MCF 10A (cell line): ENCODE data around the gene DUSP16. TPM values are rescaled to one million over a fixed set of nuclear protein-coding genes. Genes with fewer than 3 reads are reported as not detected.

Source experiments
- BruUV-seq: library from RNA; stranded (reverse); fragments of 400-500 nt; replicated peaks from 2 replicates; lab custom pipeline; 2021; lab: Mats Ljungman, UMichigan
- CTCF ChIA-PET: fragments of 300-600 bp; sonication (Branson Sonifier 250); formaldehyde crosslinking; extraction: SDS; loops from one replicate; lab custom pipeline; 2021; ENCODE audit warnings: antibody characterized with exemption, inconsistent platforms; lab: Yijun Ruan, JAX
- POLR2A ChIA-PET: fragments of 300-600, 350-650 bp; sonication (Branson Sonifier 250); formaldehyde crosslinking; extraction: SDS; loops from one replicate; lab custom pipeline; 2020; ENCODE audit warnings: antibody characterized with exemption, inconsistent platforms; lab: Yijun Ruan, JAX
- DNase-seq: peaks from one replicate; pipeline ENCODE4 v3.0.0-alpha.2; 2018; ENCODE audit not compliant: unreplicated experiment
- H3K27ac Mint-ChIP-seq: one replicate; pipeline ENCODE4 v1.8.0; 2022; ENCODE audit warnings: mild to moderate bottlenecking, low read depth, mixed read lengths; ENCODE audit not compliant: unreplicated experiment
- H3K27me3 Mint-ChIP-seq: one replicate; pipeline ENCODE4 v1.8.0; 2022; ENCODE audit warnings: mixed read lengths; ENCODE audit not compliant: insufficient read depth, unreplicated experiment
- H3K36me3 Mint-ChIP-seq: one replicate; pipeline ENCODE4 v1.8.0; 2022; ENCODE audit warnings: mild to moderate bottlenecking, moderate library complexity, mixed read lengths; ENCODE audit not compliant: insufficient read depth, unreplicated experiment
- H3K4me1 Mint-ChIP-seq: one replicate; pipeline ENCODE4 v1.8.0; 2022; ENCODE audit warnings: mixed read lengths; ENCODE audit not compliant: insufficient read depth, unreplicated experiment
- H3K4me3 Mint-ChIP-seq: one replicate; pipeline ENCODE4 v1.8.0; 2022; ENCODE audit warnings: mild to moderate bottlenecking, moderate library complexity, mixed read lengths; ENCODE audit not compliant: unreplicated experiment
- H3K9me3 Mint-ChIP-seq: one replicate; pipeline ENCODE4 v1.8.0; 2022; ENCODE audit warnings: mixed read lengths; ENCODE audit not compliant: unreplicated experiment
- intact Hi-C: fragments of 100-400 bp; cut with micrococcal nuclease; formaldehyde crosslinking; loops from 2 replicates; pipeline ENCODE4 v1.14.1; 2022
- total RNA-seq: library from RNA; stranded (reverse); gene quantifications from 2 replicates; pipeline ENCODE4 v1.2.3, GENCODE V29; 2022
- TF ChIP-seq, protein P1 (sequence below): fragments of 200-600 bp; IDR thresholded peaks from one replicate; pipeline ENCODE4 v1.8.0; 2022; ENCODE audit warnings: antibody characterized with exemption, mild to moderate bottlenecking; ENCODE audit not compliant: unreplicated experiment

Gene DUSP16
- total RNA-seq, 1 experiment from 2014 or later: 20.7 TPM

DNA sequence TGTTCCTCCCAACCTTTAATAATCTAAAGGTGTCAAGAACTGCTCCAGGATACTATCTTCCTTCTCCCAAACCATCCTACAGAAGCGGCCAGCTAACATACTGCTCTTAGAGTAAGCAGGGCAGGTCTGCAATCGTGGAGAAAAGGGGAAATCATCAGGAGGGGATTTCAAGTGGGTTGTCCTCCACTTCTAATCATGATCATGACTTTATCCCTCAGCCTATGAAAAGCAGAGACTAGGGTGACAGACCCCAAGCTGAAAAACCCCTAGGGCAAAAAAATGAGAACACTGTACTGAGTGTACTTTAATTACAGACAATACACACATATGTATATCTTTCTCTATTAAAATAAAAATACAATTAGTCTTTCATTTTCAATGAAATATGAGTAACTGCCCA is 13.9 kb downstream of the DUSP16 start:
- no peaks in the 10 kb centered on the region for H3K9me3 Mint-ChIP-seq
- no peaks in the 10 kb centered on the region for H3K27me3 Mint-ChIP-seq
- peaks cover 6% of the 10 kb centered on the region for H3K36me3 Mint-ChIP-seq
- no TSS peak for BruUV-seq
- DNase-seq: no peak
- ChIA-PET CTCF (interaction anchor here (0.6 to 1.2 kb wide), 5 partner anchors 11 to 189 kb away, joined by 3 to 8 read pairs (median 4); partner anchors contain the start of gene DUSP16), POLR2A (interaction anchor here (2.1 kb wide), 1 partner anchor 12 kb away, joined by 7 read pairs; no protein-coding TSS in a partner anchor)
- TF ChIP-seq, protein P1, sequence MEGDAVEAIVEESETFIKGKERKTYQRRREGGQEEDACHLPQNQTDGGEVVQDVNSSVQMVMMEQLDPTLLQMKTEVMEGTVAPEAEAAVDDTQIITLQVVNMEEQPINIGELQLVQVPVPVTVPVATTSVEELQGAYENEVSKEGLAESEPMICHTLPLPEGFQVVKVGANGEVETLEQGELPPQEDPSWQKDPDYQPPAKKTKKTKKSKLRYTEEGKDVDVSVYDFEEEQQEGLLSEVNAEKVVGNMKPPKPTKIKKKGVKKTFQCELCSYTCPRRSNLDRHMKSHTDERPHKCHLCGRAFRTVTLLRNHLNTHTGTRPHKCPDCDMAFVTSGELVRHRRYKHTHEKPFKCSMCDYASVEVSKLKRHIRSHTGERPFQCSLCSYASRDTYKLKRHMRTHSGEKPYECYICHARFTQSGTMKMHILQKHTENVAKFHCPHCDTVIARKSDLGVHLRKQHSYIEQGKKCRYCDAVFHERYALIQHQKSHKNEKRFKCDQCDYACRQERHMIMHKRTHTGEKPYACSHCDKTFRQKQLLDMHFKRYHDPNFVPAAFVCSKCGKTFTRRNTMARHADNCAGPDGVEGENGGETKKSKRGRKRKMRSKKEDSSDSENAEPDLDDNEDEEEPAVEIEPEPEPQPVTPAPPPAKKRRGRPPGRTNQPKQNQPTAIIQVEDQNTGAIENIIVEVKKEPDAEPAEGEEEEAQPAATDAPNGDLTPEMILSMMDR: no peak
- no peak overlapping the region for H3K4me3 Mint-ChIP-seq
- no peak overlapping the region for H3K27ac Mint-ChIP-seq
- intact Hi-C loops: no loop called here
- peaks cover 5% of the 10 kb centered on the region for H3K4me1 Mint-ChIP-seq

DNA sequence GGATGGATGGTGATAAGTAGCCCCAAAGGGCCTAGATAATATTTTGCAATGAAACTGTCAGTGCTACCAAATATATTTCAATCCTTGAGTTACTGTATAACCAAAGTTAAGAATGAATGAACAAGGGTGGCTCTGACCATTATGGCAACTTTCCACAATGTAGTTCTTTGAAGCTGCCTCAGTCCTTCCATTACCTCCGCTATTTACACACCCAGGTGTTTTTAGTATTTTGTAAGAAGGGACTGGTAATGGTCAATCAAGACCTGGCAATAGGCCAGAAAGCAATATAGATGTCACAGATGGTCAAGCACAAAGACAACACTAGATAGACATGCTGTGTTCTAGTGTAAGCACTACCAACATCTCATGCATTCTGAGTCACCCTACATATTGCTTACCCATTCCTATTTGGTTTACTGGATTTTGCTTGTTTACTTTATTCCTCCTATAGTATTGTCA is 16.3 kb downstream of the DUSP16 start:
- H3K9me3 Mint-ChIP-seq: no peaks in the 10 kb centered on the region
- intact Hi-C loops: no loop called here
- BruUV-seq: no TSS peak
- no peak for DNase-seq
- peaks cover 5% of the 10 kb centered on the region for H3K4me1 Mint-ChIP-seq
- H3K27me3 Mint-ChIP-seq: no peaks in the 10 kb centered on the region
- TF ChIP-seq, protein P1: no peak
- peaks cover 6% of the 10 kb centered on the region for H3K36me3 Mint-ChIP-seq
- ChIA-PET POLR2A (interaction anchor here (0.7 to 1.1 kb wide), 2 partner anchors 53 to 94 kb away, joined by 3 read pairs; no protein-coding TSS in a partner anchor), CTCF (no interaction called here)
- no peak overlapping the region for H3K4me3 Mint-ChIP-seq
- no peak overlapping the region for H3K27ac Mint-ChIP-seq

DNA sequence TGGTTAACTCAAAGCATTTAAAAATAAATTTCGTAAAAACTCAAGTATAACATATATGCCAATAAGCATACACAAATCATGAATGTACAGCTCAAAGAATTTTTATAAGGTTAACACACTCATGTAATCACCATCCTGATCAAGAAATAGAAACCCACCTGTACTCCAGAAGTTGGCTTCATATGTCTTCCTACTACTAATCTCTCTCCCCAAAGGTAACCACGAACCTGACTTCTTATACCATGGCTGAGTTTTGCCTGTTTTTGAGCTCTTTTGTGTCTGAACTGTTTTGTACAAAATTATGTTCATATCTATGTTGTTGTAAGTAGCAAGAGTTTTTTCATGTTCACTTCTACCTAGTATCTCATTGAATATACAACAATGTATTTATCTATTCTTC is 18.7 kb downstream of the DUSP16 start:
- no peak overlapping the region for H3K4me3 Mint-ChIP-seq
- CTCF ChIA-PET: interaction anchor here (1.1 kb wide), 1 partner anchor 112 kb away, joined by 3 read pairs; no protein-coding TSS in a partner anchor
- POLR2A ChIA-PET: interaction anchor here (0.8 to 1.6 kb wide), 4 partner anchors 10 to 139 kb away, joined by 3 to 4 read pairs (median 3); no protein-coding TSS in a partner anchor
- DNase-seq: no peak
- no peaks in the 10 kb centered on the region for H3K9me3 Mint-ChIP-seq
- intact Hi-C loops: no loop called here
- peaks cover 6% of the 10 kb centered on the region for H3K36me3 Mint-ChIP-seq
- no peak overlapping the region for H3K27ac Mint-ChIP-seq
- H3K27me3 Mint-ChIP-seq: no peaks in the 10 kb centered on the region
- TF ChIP-seq, protein P1: no peak
- peaks cover 5% of the 10 kb centered on the region for H3K4me1 Mint-ChIP-seq
- no TSS peak for BruUV-seq

DNA sequence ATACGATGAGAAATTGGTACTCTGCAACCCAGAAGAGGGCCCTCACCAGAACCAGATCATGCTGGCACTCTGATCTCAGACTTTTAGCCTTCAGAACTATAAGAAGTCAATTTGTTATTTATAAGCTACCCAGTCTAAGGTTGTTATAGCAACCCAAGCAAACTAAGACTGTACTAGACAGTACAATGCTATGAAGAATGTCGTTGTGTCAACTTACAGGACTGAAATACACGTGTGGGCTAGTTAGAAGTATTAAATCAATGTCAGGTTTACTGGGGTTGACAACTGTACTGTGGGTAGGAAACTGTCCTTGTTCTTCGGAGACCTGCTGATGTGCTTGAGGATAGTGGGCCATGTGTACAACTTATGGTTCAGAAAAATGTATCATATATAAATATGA is 19.7 kb downstream of the DUSP16 start:
- Mint-ChIP-seq H3K4me1 (peaks cover 5% of the 10 kb centered on the region), H3K36me3 (peaks cover 6% of the 10 kb centered on the region), H3K9me3 (no peaks in the 10 kb centered on the region), H3K27ac (no peak overlapping the region), H3K27me3 (no peaks in the 10 kb centered on the region), H3K4me3 (no peak overlapping the region)
- BruUV-seq: no TSS peak
- ChIA-PET CTCF (interaction anchor here (0.7 kb wide), 1 partner anchor 158 kb away, joined by 3 read pairs; no protein-coding TSS in a partner anchor), POLR2A (interaction anchor here (2.1 kb wide), 1 partner anchor 10 kb away, joined by 5 read pairs; no protein-coding TSS in a partner anchor)
- DNase-seq: no peak
- TF ChIP-seq, protein P1: no peak
- intact Hi-C loops: no loop called here
